Liver (tissue), 9 donors: ENCODE results near the gene CCDC167. TPM values are rescaled to one million over a fixed set of nuclear protein-coding genes. Genes with fewer than 3 reads are reported as not detected.

ENCODE experiments used
- DNase-seq: peaks from one replicate; pipeline ENCODE4 v3.0.0-alpha.2; 2017; ENCODE audit warnings: low spot score
- H3K27ac ChIP-seq, 2 donors: one replicate each; pipeline ENCODE4 v1.7.0; 2013; ENCODE audit warnings: inconsistent platforms in 2 of 2, low read length in 2 of 2, control low read depth in 1 of 2, low read depth in 1 of 2, mild to moderate bottlenecking in 1 of 2
- H3K27me3 ChIP-seq, 4 donors: one replicate each; pipeline versions ENCODE4 v1.6.1 to v1.7.0; 2013; ENCODE audit warnings: low read length in 3 of 4, inconsistent platforms in 1 of 4, mild to moderate bottlenecking in 1 of 4, moderate library complexity in 1 of 4; ENCODE audit not compliant: control insufficient read depth in 4 of 4, insufficient read depth in 4 of 4
- H3K36me3 ChIP-seq, 4 donors: one replicate each; pipeline versions ENCODE4 v1.6.1 to v1.7.0; 2013; ENCODE audit warnings: low read length in 3 of 4, mild to moderate bottlenecking in 3 of 4, low read depth in 1 of 4, moderate library complexity in 1 of 4; ENCODE audit not compliant: control insufficient read depth in 4 of 4, insufficient read depth in 3 of 4
- H3K4me1 ChIP-seq, 4 donors: one replicate each; pipeline versions ENCODE4 v1.6.1 to v1.7.0; 2013; ENCODE audit warnings: low read length in 3 of 4, mild to moderate bottlenecking in 3 of 4, moderate library complexity in 1 of 4; ENCODE audit not compliant: control insufficient read depth in 4 of 4, insufficient read depth in 4 of 4
- H3K4me3 ChIP-seq, 3 donors: one replicate each; pipeline versions ENCODE4 v1.6.1 to v1.7.0; 2013; ENCODE audit warnings: low read length in 3 of 3, control low read depth in 1 of 3, low read depth in 1 of 3, mild to moderate bottlenecking in 1 of 3
- H3K9ac ChIP-seq, 2 donors: one replicate each; pipeline ENCODE4 v1.7.0; 2013; ENCODE audit warnings: low read length in 2 of 2, mild to moderate bottlenecking in 2 of 2, moderate library complexity in 2 of 2, control low read depth in 1 of 2, low read depth in 1 of 2
- H3K9me3 ChIP-seq, 4 donors: one replicate each; pipeline versions ENCODE4 v1.6.1 to v1.7.0; 2013; ENCODE audit warnings: low read length in 3 of 4; ENCODE audit not compliant: control insufficient read depth in 4 of 4
- ATF3 ChIP-seq: IDR thresholded peaks from 2 replicates; pipeline ENCODE4 v1.6.1; 2016; ENCODE audit warnings: antibody characterized with exemption
- CTCF ChIP-seq: fragments of 150-350 bp; IDR thresholded peaks from 2 replicates; pipeline ENCODE4 v1.5.1; 2017; ENCODE audit warnings: improper control_type of control experiment, low read depth, low read length; ENCODE audit not compliant: missing input control
- FOXA1 ChIP-seq: IDR thresholded peaks from 2 replicates; pipeline ENCODE4 v1.6.1; 2016; ENCODE audit warnings: antibody characterized with exemption
- GABPA ChIP-seq, 2 donors: IDR thresholded peaks in 1 of 2; conservative IDR thresholded peaks in 1 of 2; 2 replicates each; pipeline ENCODE4 v1.6.1; 2016; ENCODE audit warnings: antibody characterized with exemption in 2 of 2, mild to moderate bottlenecking in 1 of 2, moderate library complexity in 1 of 2
- HNF4G ChIP-seq: IDR thresholded peaks from 2 replicates; pipeline ENCODE4 v1.6.1; 2016; ENCODE audit warnings: antibody characterized with exemption
- JUND ChIP-seq, 2 donors: IDR thresholded peaks; 2 replicates each; pipeline ENCODE4 v1.6.1; 2016; ENCODE audit warnings: antibody characterized with exemption in 2 of 2
- REST ChIP-seq: IDR thresholded peaks from 2 replicates; pipeline ENCODE4 v1.6.1; 2016; ENCODE audit warnings: antibody characterized with exemption, mild to moderate bottlenecking
- SP1 ChIP-seq: IDR thresholded peaks from 2 replicates; pipeline ENCODE4 v1.6.1; 2018; ENCODE audit warnings: antibody characterized with exemption, mild to moderate bottlenecking
- TAF1 ChIP-seq: conservative IDR thresholded peaks from 2 replicates; pipeline ENCODE4 v1.6.1; 2016; ENCODE audit warnings: antibody characterized with exemption, mild to moderate bottlenecking
- YY1 ChIP-seq: IDR thresholded peaks from 2 replicates; pipeline ENCODE4 v1.6.1; 2016; ENCODE audit warnings: antibody characterized with exemption, mild to moderate bottlenecking
- ZBTB33 ChIP-seq: IDR thresholded peaks from 2 replicates; pipeline ENCODE4 v1.6.1; 2016; ENCODE audit warnings: antibody characterized with exemption
- WGBS: extraction: QIAGEN DNeasy Blood & Tissue Kit; methylation state at CpG from one replicate; pipeline ENCODE4 v1.1.7; 2013; 5-methylcytosine and 5-hydroxymethylcytosine counted together
- polyA plus RNA-seq, 2 donors: library from polyadenylated mRNA; stranded (reverse) in 1 of 2; unstranded in 1 of 2; fragments of 200-250 nt in 1 of 2; fragments of >200 nt in 1 of 2; fragmentation: Nextera tagmentation in 1 of 2; extraction: Ambion mirVana in 1 of 2; gene quantifications; one replicate each; pipeline versions ENCODE4 v1.2.1 to v1.2.3, GENCODE V29; 2013 to 2015
- total RNA-seq, 2 donors: library from RNA; depleted of rRNA; stranded (reverse); fragments of >200 nt; gene quantifications; one replicate each; pipeline ENCODE4 v1.2.3, GENCODE V29; 2014
- donor health status: healthy.
- donor health status: healthy.
- donor health status: healthy.
- donor health status: healthy.
- donor health status: healthy.

CCDC167 gene
- total and polyA plus RNA-seq, 4 donors = 14.1 to 54.8 (median 42.7) TPM

GRCh38 chr6:37487591-37488380, 11.9 kb downstream of the CCDC167 start:
- peaks cover 2 to 11% (median 6%) of the 10 kb centered on the region in 4 donors for H3K4me1 ChIP-seq
- peak; percentile 35 for DNase-seq
- 89% methylated on average over 9 of the region's 9 CpGs for WGBS

GRCh38 chr6:37486121-37486839, 13.4 kb downstream of the CCDC167 start:
- no peak overlapping the region for H3K27ac ChIP-seq
- H3K4me1 ChIP-seq = peaks cover 0 to 4% (median 1%) of the 10 kb centered on the region in 4 donors
- TF ChIP-seq REST (no peak), CTCF (no peak), HNF4G (no peak), ATF3 (no peak), JUND (IDR thresholded peaks at IDR 0.05) (no peak), FOXA1 (no peak), TAF1 (no peak)

More at GRCh38 chr6:37487591-37488380, 11.9 kb downstream of the CCDC167 start:
- no peak overlapping the region for H3K4me3 ChIP-seq
- peaks cover 0 to 8% (median 1%) of the 10 kb centered on the region in 4 donors for H3K36me3 ChIP-seq
- H3K9ac ChIP-seq = no peak overlapping the region
- H3K9me3 ChIP-seq = no peaks in the 10 kb centered on the region
- no peak overlapping the region for H3K27ac ChIP-seq
- TF ChIP-seq TAF1 (no peak), FOXA1 (no peak), JUND (IDR thresholded peaks at IDR 0.05) (no peak), ZBTB33 (no peak), REST (no peak), SP1 (no peak), YY1 (no peak), GABPA (IDR thresholded peaks at IDR 0.05 in 1 of 2, conservative IDR thresholded peaks at IDR 0.05 in 1 of 2) (no peak)
- H3K27me3 ChIP-seq = no peaks in the 10 kb centered on the region

More at GRCh38 chr6:37486121-37486839, 13.4 kb downstream of the CCDC167 start:
- Histone ChIP-seq H3K9ac (no peak overlapping the region), H3K9me3 (no peaks in the 10 kb centered on the region), H3K4me3 (no peak overlapping the region), H3K36me3 (peaks cover 0 to 23% (median 8%) of the 10 kb centered on the region in 4 donors), H3K27me3 (no peaks in the 10 kb centered on the region)
- 93% methylated on average over 8 of the region's 8 CpGs for WGBS
- peak; percentile 48 for DNase-seq
